Thyroid gland (tissue), 4 donors: Measurements from ENCODE around the gene PYHIN1. TPM values are rescaled to one million over a fixed set of nuclear protein-coding genes. Genes with fewer than 3 reads are reported as not detected.
"Not testable (repeated sequence)": the region's sequence is repeated elsewhere in the genome, so short reads cannot be mapped to it uniquely, and the experiment has no call there.

Experiments
- DNase-seq, 2 donors: peaks; one replicate each; pipeline ENCODE4 v3.0.0-alpha.2; 2019
- H3K27ac ChIP-seq, 3 donors: fragments of 200-600 bp; sonication (generic); 1 replicate in 2 of 3; 2 replicates in 1 of 3; pipeline ENCODE4 v1.5.1; 2016 to 2019; ENCODE audit warnings: mild to moderate bottlenecking in 1 of 3, moderate library complexity in 1 of 3
- H3K27me3 ChIP-seq: fragments of 200-600 bp; sonication (generic); one replicate; pipeline ENCODE4 v1.5.1; 2019
- H3K36me3 ChIP-seq, 2 donors: fragments of 200-600 bp; sonication (generic); one replicate each; pipeline ENCODE4 v1.5.1; 2016 to 2019
- H3K4me1 ChIP-seq, 2 donors: fragments of 200-600 bp; sonication (generic); one replicate each; pipeline ENCODE4 v1.5.1; 2017 to 2019
- H3K4me3 ChIP-seq, 3 donors: fragments of 200-600 bp; sonication (generic); replicated peaks in 1 of 3; 1 replicate in 2 of 3; 2 replicates in 1 of 3; pipeline ENCODE4 v1.5.1; 2016; ENCODE audit warnings: mild to moderate bottlenecking in 1 of 3
- H3K9me3 ChIP-seq: fragments of 200-600 bp; sonication (generic); one replicate; pipeline ENCODE4 v1.5.1; 2017
- CTCF ChIP-seq, 6 experiments: fragments of 200-600 bp in 3 of 6; fragments of 450-650 bp in 3 of 6; sonication (generic) in 3 of 6; IDR thresholded peaks; one replicate each; pipeline ENCODE4 v1.5.1; 2016 to 2019; ENCODE audit warnings: antibody characterized with exemption in 6 of 6, mild to moderate bottlenecking in 2 of 6, inconsistent platforms in 1 of 6, moderate library complexity in 1 of 6
- POLR2A ChIP-seq, 2 donors: fragments of 450-650 bp; IDR thresholded peaks; one replicate each; pipeline ENCODE4 v1.6.1; 2017; ENCODE audit warnings: antibody characterized with exemption in 2 of 2, mild to moderate bottlenecking in 2 of 2, moderate library complexity in 1 of 2
- WGBS, 2 donors: methylation state at CpG; one replicate each; pipeline ENCODE4 v1.1.5; 2017; 5-methylcytosine and 5-hydroxymethylcytosine counted together
- intact Hi-C: fragments of 100-400 bp; cut with DNase I; formaldehyde crosslinking; loops from one replicate; pipeline ENCODE4 v1.15.1; 2023
- total RNA-seq, 4 donors: library from RNA; depleted of rRNA; stranded (reverse); fragments of >200 nt; gene quantifications; one replicate each; pipeline ENCODE4 v1.2.3, GENCODE V29; 2016

Gene PYHIN1
- total RNA-seq, 4 donors from 2014 or later: 0.78 to 2.6 (median 1.8) TPM

GRCh38 chr1:159007726-159008125 lies 76.4 kb downstream of the PYHIN1 start:
- Histone ChIP-seq H3K27ac (no peak overlapping the region), H3K4me3 (no peak overlapping the region), H3K9me3 (no peaks in the 10 kb centered on the region), H3K36me3 (no peaks in the 10 kb centered on the region), H3K4me1 (peaks cover 0 to 12% of the 10 kb centered on the region in 2 donors), H3K27me3 (no peaks in the 10 kb centered on the region)
- intact Hi-C loops: no loop called here
- TF ChIP-seq POLR2A (IDR thresholded peaks at IDR 0.05) (no peak), CTCF (IDR thresholded peaks at IDR 0.05) (no peak)
- DNase-seq: no peak

GRCh38 chr1:159008744-159009188 lies 77.4 kb downstream of the PYHIN1 start:
- no peaks in the 10 kb centered on the region for H3K27me3 ChIP-seq
- H3K27ac ChIP-seq: peak overlapping the region in 2 of 3 donors; percentile 82 to 85
- WGBS, 2 donors: 59 to 73% methylated on average over 4 of the region's 4 CpGs
- H3K4me3 ChIP-seq: no peak overlapping the region
- no peaks in the 10 kb centered on the region for H3K36me3 ChIP-seq
- no peaks in the 10 kb centered on the region for H3K9me3 ChIP-seq
- TF ChIP-seq POLR2A (IDR thresholded peaks at IDR 0.05): no peak
- no peak for TF ChIP-seq CTCF (IDR thresholded peaks at IDR 0.05)
- H3K4me1 ChIP-seq: peaks cover 0 to 12% of the 10 kb centered on the region in 2 donors
- intact Hi-C loops: no loop called here
- peak in 1 of 2 donors; percentile 4 for DNase-seq

- WGBS, 2 donors: 75 to 78% methylated on average over 2 of the region's 2 CpGs
Measured at GRCh38 chr1:159009287-159009686, 77.9 kb downstream of the PYHIN1 start.

GRCh38 chr1:159009704-159010361 lies 78.5 kb downstream of the PYHIN1 start, which contains the start of gene IFI16:
Gene IFI16, plus strand, starts transcription at chr1:159009907. Its CDS starts 4,774 bp downstream, at chr1:159014681.
- peaks cover 0 to 12% of the 10 kb centered on the region in 2 donors for H3K4me1 ChIP-seq
- 16 to 40% methylated on average over 5 of the region's 5 CpGs for WGBS, 2 donors
- intact Hi-C loops: no loop called here
- TF ChIP-seq POLR2A (IDR thresholded peaks at IDR 0.05) (peak in 1 of 2 donors; percentile 59), CTCF (IDR thresholded peaks at IDR 0.05) (no peak)
- no peaks in the 10 kb centered on the region for H3K36me3 ChIP-seq
- peak within 1 kb of the TSS in 2 of 3 donors; percentile 8 to 33 for H3K4me3 ChIP-seq
- no peaks in the 10 kb centered on the region for H3K9me3 ChIP-seq
- H3K27ac ChIP-seq: peak within 1 kb of the TSS; percentile 34 to 85 (median 82)
- peak; percentile 9 to 17 for DNase-seq
- no peaks in the 10 kb centered on the region for H3K27me3 ChIP-seq

More at GRCh38 chr1:159009287-159009686, 77.9 kb downstream of the PYHIN1 start:
- TF ChIP-seq POLR2A (IDR thresholded peaks at IDR 0.05): no peak
- no peak for TF ChIP-seq CTCF (IDR thresholded peaks at IDR 0.05)
- H3K27ac ChIP-seq: peak overlapping the region; percentile 34 to 85 (median 82)
- H3K27me3 ChIP-seq: no peaks in the 10 kb centered on the region
- H3K36me3 ChIP-seq: no peaks in the 10 kb centered on the region
- intact Hi-C loops: no loop called here
- H3K4me3 ChIP-seq: peak overlapping the region in 1 of 3 donors; percentile 33
- DNase-seq: no peak
- peaks cover 0 to 12% of the 10 kb centered on the region in 2 donors for H3K4me1 ChIP-seq
- no peaks in the 10 kb centered on the region for H3K9me3 ChIP-seq

GRCh38 chr1:159010391-159010790 lies 79.0 kb downstream of the PYHIN1 start:
- peak overlapping the region; percentile 34 to 85 (median 82) for H3K27ac ChIP-seq
- no peaks in the 10 kb centered on the region for H3K36me3 ChIP-seq

GRCh38 chr1:159011001-159011400 lies 79.6 kb downstream of the PYHIN1 start:
- H3K36me3 ChIP-seq, H3K4me1 ChIP-seq, intact Hi-C loops, DNase-seq, H3K27me3 ChIP-seq, H3K9me3 ChIP-seq: not testable (repeated sequence)
- H3K4me3 ChIP-seq: peak overlapping the region in 2 of 3 donors; percentile 8 to 33
- peak overlapping the region; percentile 34 to 85 (median 82) for H3K27ac ChIP-seq
- 55 to 72% methylated on average over 9 of the region's 9 CpGs for WGBS, 2 donors

More at GRCh38 chr1:159010391-159010790, 79.0 kb downstream of the PYHIN1 start:
- intact Hi-C loops: no loop called here
- Histone ChIP-seq H3K9me3 (no peaks in the 10 kb centered on the region), H3K4me1 (peaks cover under 1 to 12% of the 10 kb centered on the region in 2 donors), H3K27me3 (no peaks in the 10 kb centered on the region), H3K4me3 (peak overlapping the region in 2 of 3 donors; percentile 8 to 33)
- WGBS, 2 donors: 49 to 57% methylated on average over 5 of the region's 5 CpGs
- no peak for DNase-seq
- TF ChIP-seq CTCF (IDR thresholded peaks at IDR 0.05) (no peak), POLR2A (IDR thresholded peaks at IDR 0.05) (no peak)
